ENCODE results near the gene HSD3B1. TPM values are rescaled to one million over a fixed set of nuclear protein-coding genes. Genes with fewer than 3 reads are reported as not detected.
"Not testable (repeated sequence)": the region's sequence is repeated elsewhere in the genome, so short reads cannot be mapped to it uniquely, and the experiment has no call there.

HSD3B1 gene
- polyA plus RNA-seq, 12 donors = 0.19 to 0.93 (median 0.34) TPM; not detected in 3

GRCh38 chr1:119489201-119489600 is 17.8 kb upstream of the HSD3B1 start:
- DNase-seq = no peak

- no peak for DNase-seq
Observed at GRCh38 chr1:119490925-119491324, 16.1 kb upstream of the HSD3B1 start.

GRCh38 chr1:119492763-119493162 is 14.2 kb upstream of the HSD3B1 start:
- DNase-seq = no peak

GRCh38 chr1:119504831-119505230 is 2.2 kb upstream of the HSD3B1 start:
- no peak for DNase-seq

GRCh38 chr1:119510046-119510445 is 3.0 kb downstream of the HSD3B1 start:
- no peak for DNase-seq

GRCh38 chr1:119515221-119515620 is 8.2 kb downstream of the HSD3B1 start:
- DNase-seq = no peak

GRCh38 chr1:119516247-119516646 is 9.2 kb downstream of the HSD3B1 start:
- DNase-seq = no peak

- no peak for DNase-seq
Observed at GRCh38 chr1:119516680-119517079, 9.7 kb downstream of the HSD3B1 start.

GRCh38 chr1:119517667-119518066 is 10.7 kb downstream of the HSD3B1 start:
- not testable (repeated sequence) for DNase-seq

- no peak for DNase-seq
Observed at GRCh38 chr1:119531606-119532323, 24.8 kb downstream of the HSD3B1 start.

- DNase-seq = no peak
Observed at GRCh38 chr1:119532324-119532910, 25.4 kb downstream of the HSD3B1 start.

- no peak for DNase-seq
Observed at GRCh38 chr1:119535381-119535780, 28.4 kb downstream of the HSD3B1 start.

- no peak for DNase-seq
Observed at GRCh38 chr1:119537966-119538365, 31.0 kb downstream of the HSD3B1 start.

- DNase-seq = no peak
Observed at GRCh38 chr1:119539636-119540035, 32.6 kb downstream of the HSD3B1 start.

GRCh38 chr1:119541389-119541788 is 34.4 kb downstream of the HSD3B1 start:
- no peak for DNase-seq

GRCh38 chr1:119542492-119542946 is 35.5 kb downstream of the HSD3B1 start:
- no peak for DNase-seq

GRCh38 chr1:119544165-119544762 is 37.3 kb downstream of the HSD3B1 start:
- no peak for DNase-seq

GRCh38 chr1:119546641-119547040 is 39.6 kb downstream of the HSD3B1 start:
- DNase-seq = no peak

- DNase-seq = no peak
Observed at GRCh38 chr1:119547306-119547705, 40.3 kb downstream of the HSD3B1 start.

- no peak for DNase-seq
Observed at GRCh38 chr1:119547805-119548204, 40.8 kb downstream of the HSD3B1 start.

GRCh38 chr1:119549719-119550132 is 42.7 kb downstream of the HSD3B1 start:
- DNase-seq = peak; percentile 70

GRCh38 chr1:119550381-119550780 is 43.4 kb downstream of the HSD3B1 start:
- peak; percentile 52 for DNase-seq

GRCh38 chr1:119551218-119551617 is 44.2 kb downstream of the HSD3B1 start:
- no peak for DNase-seq

All from muscle of arm (tissue), 12 donors.